Neural cell (in vitro differentiated cells): ENCODE measurements around the gene SLC38A11. TPM values are rescaled to one million over a fixed set of nuclear protein-coding genes. Genes with fewer than 3 reads are reported as not detected.
"Not testable (repeated sequence)": the region's sequence is repeated elsewhere in the genome, so short reads cannot be mapped to it uniquely, and the experiment has no call there.

Experiments
- H2AFZ ChIP-seq: fragments of 200-600, 300-800 bp; sonication (generic), shearing (Covaris generic); 2 replicates; pipeline ENCODE4 v1.6.0; 2014; ENCODE audit warnings: low read depth, mild to moderate bottlenecking, antibody characterized with exemption, low read length, moderate library complexity
- H3F3A ChIP-seq: fragments of 200-600 bp; shearing (Covaris generic); 2 replicates; pipeline ENCODE4 v1.6.1; 2016; ENCODE audit warnings: mild to moderate bottlenecking, moderate library complexity, mixed read lengths, antibody characterized with exemption, low read length; ENCODE audit not compliant: insufficient read depth, poor library complexity, severe bottlenecking
- H3K27ac ChIP-seq: fragments of 200-600, 300-800 bp; sonication (generic), shearing (Covaris generic); 2 replicates; pipeline ENCODE4 v1.5.1; 2014; ENCODE audit warnings: mild to moderate bottlenecking, low read length, moderate library complexity
- H3K27me3 ChIP-seq: fragments of 300-800, 200-600 bp; sonication (generic), shearing (Covaris generic); 2 replicates; pipeline ENCODE4 v1.6.0; 2014; ENCODE audit warnings: mild to moderate bottlenecking, low read depth, low read length, moderate library complexity; ENCODE audit not compliant: insufficient read depth
- H3K36me3 ChIP-seq: fragments of 300-800, 200-600 bp; sonication (generic), shearing (Covaris generic); 2 replicates; pipeline ENCODE4 v1.5.1; 2014; ENCODE audit warnings: mild to moderate bottlenecking, antibody characterized with exemption, low read length, moderate library complexity; ENCODE audit not compliant: insufficient read depth
- H3K4me2 ChIP-seq: fragments of 300-800, 200-600 bp; sonication (generic), shearing (Covaris generic); 2 replicates; pipeline ENCODE4 v1.6.0; 2014; ENCODE audit warnings: mild to moderate bottlenecking, low read length
- H3K4me3 ChIP-seq: fragments of 300-800, 200-600 bp; sonication (generic), shearing (Covaris generic); 2 replicates; pipeline ENCODE4 v1.5.1; 2014; ENCODE audit warnings: mild to moderate bottlenecking, low read length, moderate library complexity
- H3K79me2 ChIP-seq: fragments of 200-600 bp; shearing (Covaris generic); replicated peaks from 2 replicates; pipeline ENCODE4 v1.6.0; 2014; ENCODE audit warnings: mild to moderate bottlenecking, low read length, moderate library complexity; ENCODE audit not compliant: insufficient read depth
- H3K9ac ChIP-seq: fragments of 300-800, 200-600 bp; sonication (generic), shearing (Covaris generic); 2 replicates; pipeline ENCODE4 v1.6.1; 2016; ENCODE audit warnings: mild to moderate bottlenecking, low read length, mixed read lengths
- H3K9me2 ChIP-seq: fragments of 200-600 bp; shearing (Covaris generic); 2 replicates; pipeline ENCODE4 v1.6.1; 2016; ENCODE audit warnings: mild to moderate bottlenecking, low read length, mixed read lengths; ENCODE audit not compliant: insufficient read depth
- H3K9me3 ChIP-seq: fragments of 200-600, 300-800 bp; sonication (generic), shearing (Covaris generic); 2 replicates; pipeline ENCODE4 v1.6.1; 2016; ENCODE audit warnings: mild to moderate bottlenecking, mixed run types, low read length, moderate library complexity, mixed read lengths
- H4K20me1 ChIP-seq: fragments of 200-600 bp; shearing (Covaris generic); 2 replicates; pipeline ENCODE4 v1.6.1; 2016; ENCODE audit warnings: mild to moderate bottlenecking, mixed run types; ENCODE audit not compliant: insufficient read depth
- CTCF ChIP-seq: fragments of 450-650 bp; IDR thresholded peaks from 2 replicates; pipeline ENCODE4 v1.5.1; 2014; ENCODE audit warnings: antibody characterized with exemption, mild to moderate bottlenecking, moderate library complexity; ENCODE audit not compliant: poor library complexity, severe bottlenecking
- EP300 ChIP-seq: fragments of 450-650 bp; conservative IDR thresholded peaks from 2 replicates; pipeline ENCODE4 v1.6.1; 2014; ENCODE audit warnings: antibody characterized with exemption, mild to moderate bottlenecking, moderate library complexity; ENCODE audit not compliant: poor library complexity, severe bottlenecking
- EZH2 ChIP-seq: fragments of 200-600, 300-800 bp; shearing (Covaris generic), sonication (generic); IDR thresholded peaks from 2 replicates; pipeline ENCODE4 v1.6.1; 2014; ENCODE audit warnings: antibody characterized with exemption, low read length, borderline replicate concordance, mild to moderate bottlenecking; ENCODE audit not compliant: insufficient read depth, poor library complexity, severe bottlenecking
- MXI1 ChIP-seq: fragments of 450-650 bp; conservative IDR thresholded peaks from 2 replicates; pipeline ENCODE4 v1.6.1; 2014; ENCODE audit warnings: antibody characterized with exemption, mild to moderate bottlenecking; ENCODE audit not compliant: poor library complexity, severe bottlenecking
- POLR2AphosphoS5 ChIP-seq: IDR thresholded peaks from 2 replicates; pipeline ENCODE4 v1.6.1; 2012
- RAD21 ChIP-seq: fragments of 450-650 bp; conservative IDR thresholded peaks from 2 replicates; pipeline ENCODE4 v1.6.1; 2014; ENCODE audit warnings: antibody characterized with exemption, mild to moderate bottlenecking, moderate library complexity
- REST ChIP-seq: IDR thresholded peaks from 2 replicates; pipeline ENCODE4 v1.6.1; 2012; ENCODE audit warnings: borderline replicate concordance
- SMC3 ChIP-seq: fragments of 450-650 bp; conservative IDR thresholded peaks from 2 replicates; pipeline ENCODE4 v1.6.1; 2014; ENCODE audit warnings: antibody characterized with exemption, mild to moderate bottlenecking, moderate library complexity; ENCODE audit not compliant: poor library complexity
- TAF1 ChIP-seq: IDR thresholded peaks from 2 replicates; pipeline ENCODE4 v1.6.1; 2012; ENCODE audit warnings: low read depth
- polyA plus RNA-seq: library from polyadenylated mRNA; depleted of rRNA; stranded (reverse); fragments of >200 nt; gene quantifications from 2 replicates; pipeline ENCODE4 v1.2.3, GENCODE V29; 2014

SLC38A11 gene
- polyA plus RNA-seq, 1 donor from 2014 or later, result not detected

- no peak for TF ChIP-seq REST
- no peak for TF ChIP-seq EZH2
- no peak for TF ChIP-seq POLR2AphosphoS5
- no peak for TF ChIP-seq TAF1
- no peak for TF ChIP-seq EP300
- no peak for TF ChIP-seq CTCF
- no peak for TF ChIP-seq SMC3
- TF ChIP-seq RAD21, result no peak
- Histone ChIP-seq H3K79me2 (no peaks in the 10 kb centered on the region), H3K4me3 (no peak overlapping the region), H3F3A (no peaks in the 10 kb centered on the region), H3K9me2 (no peaks in the 10 kb centered on the region), H3K36me3 (no peaks in the 10 kb centered on the region), H3K9ac (no peak overlapping the region), H3K27ac (no peak overlapping the region), H3K9me3 (no peaks in the 10 kb centered on the region), H2AFZ (no peak overlapping the region), H3K4me2 (no peak overlapping the region), H3K27me3 (no peaks in the 10 kb centered on the region), H4K20me1 (no peaks in the 10 kb centered on the region)
Observed at GRCh38 chr2:164981217-164981990, 26.1 kb upstream of the SLC38A11 start.

- not testable (repeated sequence) for H3K36me3 ChIP-seq, H3K9me2 ChIP-seq, H3K27ac ChIP-seq, H3K9me3 ChIP-seq, H3K79me2 ChIP-seq, H4K20me1 ChIP-seq, H3K27me3 ChIP-seq, H3F3A ChIP-seq, H3K4me2 ChIP-seq, H3K4me3 ChIP-seq, H3K9ac ChIP-seq, H2AFZ ChIP-seq
Observed at GRCh38 chr2:164980688-164981087, 25.4 kb upstream of the SLC38A11 start.

- Histone ChIP-seq H3K4me2 (no peak overlapping the region), H3F3A (no peaks in the 10 kb centered on the region), H3K27me3 (no peaks in the 10 kb centered on the region), H3K27ac (no peak overlapping the region), H3K4me3 (no peak overlapping the region), H3K9me2 (no peaks in the 10 kb centered on the region), H3K79me2 (no peaks in the 10 kb centered on the region), H3K9me3 (no peaks in the 10 kb centered on the region), H3K36me3 (no peaks in the 10 kb centered on the region), H3K9ac (no peak overlapping the region), H4K20me1 (no peaks in the 10 kb centered on the region), H2AFZ (no peak overlapping the region)
- TF ChIP-seq EZH2 (no peak), REST (no peak), POLR2AphosphoS5 (no peak), SMC3 (no peak), MXI1 (no peak), CTCF (no peak)
Observed at GRCh38 chr2:164979113-164979512, 23.8 kb upstream of the SLC38A11 start.
